G401 (cell line): Measurements from ENCODE around the gene YOD1. TPM values are rescaled to one million over a fixed set of nuclear protein-coding genes. Genes with fewer than 3 reads are reported as not detected.

Experiments used
- DNase-seq: peaks from one replicate; pipeline ENCODE4 v3.0.0-alpha.2; 2015; ENCODE audit warnings: low spot score
- in situ Hi-C: cut with HindIII; loops from 2 replicates; pipeline ENCODE4 v1.10.0; 2016; ENCODE audit warnings: low sequenced_read_pairs, mixed read lengths
- total RNA-seq: library from RNA; depleted of rRNA; stranded (reverse); fragments of >200 nt; shearing (Covaris generic); gene quantifications from 2 replicates; pipeline ENCODE4 v1.2.3, GENCODE V29; 2014; rRNA removed

YOD1 gene
- total RNA-seq, result 9.6 and 14.9 TPM in 2 replicates

- no peak for DNase-seq
- in situ Hi-C loops, result no loop called here
Measured at GRCh38 chr1:207051191-207051943, at the start of gene YOD1. Gene YOD1 (minus strand): TSS chr1:207051208. CDS start chr1:207051030, 178 bp downstream.

GRCh38 chr1:207097871-207098324 is 46.9 kb upstream of the YOD1 start:
- in situ Hi-C loops, result no loop called here

GRCh38 chr1:207093944-207094343 is 42.9 kb upstream of the YOD1 start:
- in situ Hi-C loops, result no loop called here
- DNase-seq, result no peak

More at GRCh38 chr1:207097871-207098324, 46.9 kb upstream of the YOD1 start:
- no peak for DNase-seq

- no peak for DNase-seq
- in situ Hi-C loops, result no loop called here
Measured at GRCh38 chr1:207091200-207091908, 40.3 kb upstream of the YOD1 start.

- in situ Hi-C loops, result no loop called here
- no peak for DNase-seq
Measured at GRCh38 chr1:207089627-207090355, 38.8 kb upstream of the YOD1 start.

DNA sequence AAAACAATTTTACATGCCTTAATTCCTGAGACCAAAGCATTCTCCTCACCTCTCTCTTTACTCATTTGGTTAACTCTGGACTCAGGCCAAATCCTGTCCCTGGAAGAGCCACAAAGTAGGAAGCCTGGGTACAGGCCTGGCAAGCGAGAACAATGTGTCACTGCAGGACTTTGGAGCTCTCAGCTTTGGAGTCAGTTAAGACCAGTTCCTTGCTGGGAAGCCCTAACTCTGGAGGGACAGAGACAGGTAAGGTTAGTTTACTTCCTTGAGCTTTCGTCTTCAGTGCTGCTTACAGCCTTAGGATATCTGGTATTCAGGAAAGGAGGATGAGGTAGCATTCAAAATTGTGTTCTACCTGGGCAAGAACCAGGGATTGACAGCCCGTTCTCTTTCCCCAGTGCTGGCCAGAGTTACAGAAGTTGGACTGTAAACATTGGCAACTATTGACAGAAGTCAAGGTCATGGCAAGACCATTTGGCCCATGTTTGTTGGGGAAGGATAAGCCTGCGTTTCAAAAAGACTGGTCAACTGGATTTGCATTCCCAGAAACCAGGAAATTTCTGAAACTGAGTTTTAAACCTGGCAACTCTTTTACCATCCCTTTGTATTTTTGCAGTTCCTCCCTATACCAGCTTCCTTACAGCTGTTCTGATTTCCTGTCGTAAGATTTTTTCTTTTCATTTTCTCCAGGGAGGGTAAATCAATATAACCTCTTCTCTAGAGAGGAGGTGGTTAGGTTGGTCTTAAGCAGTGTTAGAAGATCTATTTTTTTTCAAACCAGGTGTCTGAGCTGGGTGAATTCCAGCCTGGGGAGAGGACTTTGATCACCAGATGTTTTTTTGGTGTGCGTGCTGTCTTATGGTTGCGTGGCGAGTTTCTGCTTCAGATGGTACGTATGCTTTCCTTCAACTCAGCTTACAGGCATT is 38.0 kb upstream of the YOD1 start, which contains the start of gene C4BPB:
Gene C4BPB, plus strand, starts transcription at position 160 of the 926 bp plus-strand sequence. Its CDS starts 672 bp downstream, at position 832.
- in situ Hi-C loops, result no loop called here
- DNase-seq, result no peak

GRCh38 chr1:207088161-207088560 is 37.2 kb upstream of the YOD1 start:
- DNase-seq, result no peak
- in situ Hi-C loops, result no loop called here

DNA sequence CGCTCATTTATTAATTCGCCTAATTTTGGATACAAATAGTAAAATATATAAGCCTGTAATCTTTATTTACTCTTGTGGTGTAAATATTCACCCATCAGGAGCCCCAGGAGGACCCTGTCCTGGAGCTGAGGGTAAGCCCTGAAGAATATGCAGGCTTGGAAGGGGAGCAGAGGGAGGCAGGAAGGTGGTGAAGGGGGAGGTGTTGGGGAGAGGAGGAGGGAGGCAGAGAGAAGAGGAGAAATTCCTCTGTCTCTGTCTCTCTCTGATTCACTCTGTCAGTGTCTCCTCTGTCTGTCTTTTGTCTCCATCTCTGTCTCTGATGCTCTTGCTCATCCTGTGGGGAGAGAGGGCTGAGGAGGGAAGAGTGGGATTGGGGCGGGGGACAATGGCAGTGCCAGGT is 34.9 kb upstream of the YOD1 start:
- in situ Hi-C loops, result no loop called here
- no peak for DNase-seq

GRCh38 chr1:207084701-207085180 is 33.7 kb upstream of the YOD1 start:
- in situ Hi-C loops, result no loop called here
- peak; percentile 53 for DNase-seq

DNA sequence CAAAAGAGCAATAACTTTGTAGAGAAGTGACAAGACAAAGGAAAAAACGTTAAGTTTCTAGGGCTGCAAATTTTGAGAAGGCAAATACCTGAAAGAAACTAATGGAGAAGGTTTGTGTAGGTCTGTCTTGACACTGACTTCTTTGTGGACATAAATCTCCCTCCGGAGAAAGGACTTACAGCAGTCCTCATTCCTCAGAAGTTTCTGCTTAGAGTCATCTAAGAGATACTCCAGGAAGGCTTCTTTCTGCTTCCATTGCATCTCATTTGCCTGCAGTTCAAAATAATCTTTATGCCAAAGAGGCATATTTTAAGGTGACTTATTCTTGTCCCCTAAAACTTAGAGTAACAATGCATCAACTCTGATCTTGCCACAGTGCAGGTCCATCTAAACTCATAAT is 33.2 kb upstream of the YOD1 start:
- DNase-seq, result no peak
- in situ Hi-C loops, result no loop called here

- in situ Hi-C loops, result no loop called here
- DNase-seq, result no peak
Measured at GRCh38 chr1:207081806-207082205, 30.8 kb upstream of the YOD1 start.

DNA sequence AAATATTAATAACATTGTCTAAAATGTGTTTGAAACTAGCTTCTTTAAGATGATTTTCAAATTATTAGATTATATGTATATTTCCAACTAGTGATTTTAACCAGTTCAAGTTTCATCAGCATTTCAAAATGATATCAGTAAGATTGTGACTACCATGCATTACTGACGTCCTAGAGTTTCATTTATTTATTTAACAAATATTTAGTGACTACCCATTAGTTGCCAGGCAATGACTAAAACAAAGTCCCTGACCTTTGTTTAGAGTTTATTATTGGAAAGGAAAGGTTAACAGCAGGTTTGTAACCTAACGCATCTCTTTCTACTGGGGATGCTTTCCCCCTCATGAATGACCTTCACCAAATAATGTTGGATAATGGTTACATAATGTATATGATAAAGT is 30.1 kb upstream of the YOD1 start:
- in situ Hi-C loops, result no loop called here
- DNase-seq, result no peak

DNA sequence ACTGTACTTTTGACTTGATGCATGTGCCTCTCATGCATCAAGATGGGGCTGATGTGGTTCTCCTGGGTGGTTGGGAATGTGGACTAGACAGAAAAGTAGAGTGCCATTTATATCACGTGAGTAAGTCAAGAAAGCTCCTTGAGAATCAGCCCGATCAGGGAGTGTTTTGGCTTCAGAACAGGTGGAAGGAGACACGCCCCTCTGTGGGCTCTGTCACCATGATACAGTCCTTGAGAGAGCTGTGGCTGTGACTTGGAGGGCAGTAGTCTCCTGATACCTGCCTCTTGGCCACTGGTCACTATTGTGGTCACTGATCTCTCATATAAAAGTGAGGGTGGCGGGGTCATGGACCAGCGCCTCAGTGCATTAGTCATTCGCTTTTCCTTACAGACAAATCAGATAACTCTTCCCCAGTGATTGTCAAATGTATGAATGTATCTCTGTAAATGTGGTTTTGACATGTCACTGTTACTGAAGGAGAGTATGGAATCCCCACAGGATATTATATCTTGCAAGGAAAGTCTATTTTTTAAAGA is 28.8 kb upstream of the YOD1 start:
- in situ Hi-C loops, result no loop called here
- DNase-seq, result no peak

DNA sequence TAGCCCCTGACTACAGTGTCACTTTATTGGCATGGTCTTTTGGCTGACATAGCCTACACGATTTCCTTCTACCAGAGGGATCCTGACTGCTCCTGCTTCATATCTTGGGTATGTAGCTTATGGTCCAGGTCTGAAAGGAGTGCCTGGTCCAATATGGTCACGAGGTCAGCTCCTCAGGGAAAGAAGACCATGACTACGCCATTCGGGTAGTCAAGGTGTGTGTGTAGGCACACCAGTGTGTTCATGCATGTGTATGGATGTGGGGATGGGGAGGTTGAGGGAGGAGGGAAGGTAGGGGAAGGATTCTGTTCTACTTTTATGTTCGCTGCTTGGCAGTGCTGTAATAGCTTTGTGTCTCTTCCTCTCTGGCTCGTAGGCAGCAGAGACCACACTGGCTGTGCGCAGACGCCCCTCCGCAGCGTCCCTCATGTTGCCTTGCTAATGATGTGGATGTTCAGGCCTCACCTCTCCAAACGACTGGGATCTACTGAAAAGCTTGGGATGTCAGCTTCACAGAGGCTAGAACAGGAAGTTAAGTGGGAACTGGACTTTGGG is 27.6 kb upstream of the YOD1 start:
- in situ Hi-C loops, result no loop called here
- no peak for DNase-seq

DNA sequence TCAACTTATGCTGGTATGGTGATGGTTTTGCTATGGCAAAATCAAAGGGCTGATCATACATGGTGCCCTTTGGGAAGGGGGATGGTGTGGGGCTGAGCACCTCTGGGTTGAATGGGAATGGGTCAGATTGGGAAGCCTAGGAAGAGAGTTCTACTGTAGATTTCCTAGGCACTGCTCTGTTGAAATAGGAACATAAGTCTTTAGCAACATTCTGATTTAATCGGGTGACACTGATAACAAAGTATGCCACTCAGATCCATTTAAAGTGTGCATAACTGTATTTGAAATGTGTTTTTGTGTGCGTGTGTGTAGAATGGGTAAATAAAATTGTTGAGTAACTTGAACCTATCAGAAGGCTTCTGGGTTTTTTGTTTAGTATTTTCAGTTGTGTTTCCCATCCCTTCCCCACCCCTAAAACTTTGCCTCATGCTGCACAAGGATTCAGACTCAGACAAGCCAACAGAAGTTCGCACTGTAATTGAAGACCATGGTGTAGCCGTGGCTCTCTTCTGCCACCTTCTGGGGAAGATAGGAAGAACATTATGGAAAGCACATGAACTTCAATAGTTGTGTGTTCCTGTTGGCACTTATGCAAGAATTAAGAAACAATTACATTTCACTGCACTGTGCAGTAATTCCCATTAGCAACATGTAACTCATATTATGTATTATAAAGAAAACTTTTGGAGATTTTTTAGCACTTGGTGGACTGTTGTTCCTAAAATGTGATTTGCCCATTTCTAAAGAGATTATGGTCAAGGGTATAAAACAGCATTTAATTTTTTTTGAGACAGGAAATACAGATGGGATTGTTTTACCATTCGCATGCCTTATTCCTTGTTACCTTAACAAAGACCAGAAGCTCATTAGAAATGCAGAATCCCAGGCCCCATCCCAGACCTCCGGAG is 26.7 kb upstream of the YOD1 start:
- peak; percentile 80 for DNase-seq
- in situ Hi-C loops, result no loop called here

- in situ Hi-C loops, result no loop called here
- DNase-seq, result no peak
Measured at GRCh38 chr1:207077012-207077411, 26.0 kb upstream of the YOD1 start.
